HEK293 (cell line): Measurements from ENCODE around the gene KRTAP5-8.

Source experiments
- CTCF ChIP-seq: fragments of 450-650 bp; formaldehyde crosslinking; IDR thresholded peaks from 2 replicates; pipeline ENCODE4 v1.5.1; 2016; ENCODE audit warnings: missing biosample characterization, missing genetic modification characterization
- MEIS1 ChIP-seq: sonication (generic); formaldehyde crosslinking; IDR thresholded peaks from 2 replicates; pipeline ENCODE4 v1.8.1; 2022; ENCODE audit warnings: missing genetic modification reagents, mild to moderate bottlenecking, borderline replicate concordance
- ZNF140 ChIP-seq: fragments of 450-650 bp; formaldehyde crosslinking; IDR thresholded peaks from 2 replicates; pipeline ENCODE4 v1.5.1; 2016; ENCODE audit warnings: missing biosample characterization, missing genetic modification characterization
- ZNF266 ChIP-seq: fragments of 450-650 bp; formaldehyde crosslinking; IDR thresholded peaks from 2 replicates; pipeline ENCODE4 v1.5.1; 2016; ENCODE audit warnings: missing biosample characterization, missing genetic modification characterization, low read depth
- ZNF350 ChIP-seq: fragments of 450-650 bp; formaldehyde crosslinking; IDR thresholded peaks from 2 replicates; pipeline ENCODE4 v1.5.0; 2017; ENCODE audit warnings: missing biosample characterization, mild to moderate bottlenecking, missing genetic modification characterization
- ZNF362 ChIP-seq: fragments of 450-650 bp; formaldehyde crosslinking; IDR thresholded peaks from 2 replicates; pipeline ENCODE4 v1.5.1; 2016; ENCODE audit warnings: missing biosample characterization, missing genetic modification characterization
- ZNF677 ChIP-seq: fragments of 450-650 bp; IDR thresholded peaks from 2 replicates; pipeline ENCODE4 v1.5.0; 2018; ENCODE audit warnings: missing biosample characterization, mild to moderate bottlenecking, missing genetic modification characterization, moderate library complexity
- TF ChIP-seq, protein P1 (sequence below): fragments of 450-650 bp; formaldehyde crosslinking; IDR thresholded peaks from 2 replicates; pipeline ENCODE4 v1.5.1; 2016; ENCODE audit warnings: missing biosample characterization, missing genetic modification characterization

- TF ChIP-seq CTCF (tag by site-specific recombination) (no peak), MEIS1 (no peak), ZNF350 (tag by site-specific recombination) (no peak), ZNF362 (tag by site-specific recombination) (no peak), ZNF266 (tag by site-specific recombination) (no peak), ZNF140 (no peak), ZNF677 (tag by site-specific recombination) (no peak)
- TF ChIP-seq, protein P1, sequence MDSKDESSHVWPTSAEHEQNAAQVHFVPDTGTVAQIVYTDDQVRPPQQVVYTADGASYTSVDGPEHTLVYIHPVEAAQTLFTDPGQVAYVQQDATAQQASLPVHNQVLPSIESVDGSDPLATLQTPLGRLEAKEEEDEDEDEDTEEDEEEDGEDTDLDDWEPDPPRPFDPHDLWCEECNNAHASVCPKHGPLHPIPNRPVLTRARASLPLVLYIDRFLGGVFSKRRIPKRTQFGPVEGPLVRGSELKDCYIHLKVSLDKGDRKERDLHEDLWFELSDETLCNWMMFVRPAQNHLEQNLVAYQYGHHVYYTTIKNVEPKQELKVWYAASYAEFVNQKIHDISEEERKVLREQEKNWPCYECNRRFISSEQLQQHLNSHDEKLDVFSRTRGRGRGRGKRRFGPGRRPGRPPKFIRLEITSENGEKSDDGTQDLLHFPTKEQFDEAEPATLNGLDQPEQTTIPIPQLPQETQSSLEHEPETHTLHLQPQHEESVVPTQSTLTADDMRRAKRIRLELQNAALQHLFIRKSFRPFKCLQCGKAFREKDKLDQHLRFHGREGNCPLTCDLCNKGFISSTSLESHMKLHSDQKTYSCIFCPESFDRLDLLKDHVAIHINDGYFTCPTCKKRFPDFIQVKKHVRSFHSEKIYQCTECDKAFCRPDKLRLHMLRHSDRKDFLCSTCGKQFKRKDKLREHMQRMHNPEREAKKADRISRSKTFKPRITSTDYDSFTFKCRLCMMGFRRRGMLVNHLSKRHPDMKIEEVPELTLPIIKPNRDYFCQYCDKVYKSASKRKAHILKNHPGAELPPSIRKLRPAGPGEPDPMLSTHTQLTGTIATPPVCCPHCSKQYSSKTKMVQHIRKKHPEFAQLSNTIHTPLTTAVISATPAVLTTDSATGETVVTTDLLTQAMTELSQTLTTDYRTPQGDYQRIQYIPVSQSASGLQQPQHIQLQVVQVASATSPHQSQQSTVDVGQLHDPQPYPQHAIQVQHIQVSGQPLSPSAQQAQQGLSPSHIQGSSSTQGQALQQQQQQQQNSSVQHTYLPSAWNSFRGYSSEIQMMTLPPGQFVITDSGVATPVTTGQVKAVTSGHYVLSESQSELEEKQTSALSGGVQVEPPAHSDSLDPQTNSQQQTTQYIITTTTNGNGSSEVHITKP (tag by site-specific recombination), result no peak
Observed at GRCh38 chr11:71564430-71564829, 26.6 kb downstream of the KRTAP5-8 start.
